GM20000 (cell line): ENCODE measurements around the gene CALML5.

ENCODE experiments used
- DNase-seq: peaks from one replicate; pipeline ENCODE4 v3.0.0; 2012; ENCODE audit warnings: low spot score
- TF ChIP-seq, protein P1 (sequence below): IDR thresholded peaks from 2 replicates; pipeline ENCODE4 v1.5.1; 2012; ENCODE audit warnings: mild to moderate bottlenecking, control low read depth; ENCODE audit errors: extremely low read depth, missing control alignments

Gene CALML5

DNA sequence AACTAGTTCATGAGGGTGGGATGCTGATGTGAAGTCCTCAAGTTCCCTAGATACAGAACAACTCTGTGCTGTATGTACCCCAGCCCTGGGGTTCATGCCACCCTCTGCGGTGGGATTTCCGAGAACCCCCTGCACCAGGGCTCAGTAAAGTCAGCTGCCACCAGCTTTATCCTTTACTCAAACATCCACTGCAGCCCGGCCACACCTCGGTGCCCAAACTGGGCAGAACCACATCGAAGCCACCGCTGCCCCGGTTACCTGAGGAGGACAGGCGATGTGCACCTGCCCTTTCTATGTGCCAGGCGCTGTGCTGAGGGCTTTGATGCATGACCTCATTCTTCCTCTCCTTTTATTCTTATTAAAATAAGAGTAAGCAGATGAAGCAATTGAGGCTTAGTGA, 9.9 kb upstream of the CALML5 start:
- DNase-seq, result no peak
- TF ChIP-seq, protein P1, sequence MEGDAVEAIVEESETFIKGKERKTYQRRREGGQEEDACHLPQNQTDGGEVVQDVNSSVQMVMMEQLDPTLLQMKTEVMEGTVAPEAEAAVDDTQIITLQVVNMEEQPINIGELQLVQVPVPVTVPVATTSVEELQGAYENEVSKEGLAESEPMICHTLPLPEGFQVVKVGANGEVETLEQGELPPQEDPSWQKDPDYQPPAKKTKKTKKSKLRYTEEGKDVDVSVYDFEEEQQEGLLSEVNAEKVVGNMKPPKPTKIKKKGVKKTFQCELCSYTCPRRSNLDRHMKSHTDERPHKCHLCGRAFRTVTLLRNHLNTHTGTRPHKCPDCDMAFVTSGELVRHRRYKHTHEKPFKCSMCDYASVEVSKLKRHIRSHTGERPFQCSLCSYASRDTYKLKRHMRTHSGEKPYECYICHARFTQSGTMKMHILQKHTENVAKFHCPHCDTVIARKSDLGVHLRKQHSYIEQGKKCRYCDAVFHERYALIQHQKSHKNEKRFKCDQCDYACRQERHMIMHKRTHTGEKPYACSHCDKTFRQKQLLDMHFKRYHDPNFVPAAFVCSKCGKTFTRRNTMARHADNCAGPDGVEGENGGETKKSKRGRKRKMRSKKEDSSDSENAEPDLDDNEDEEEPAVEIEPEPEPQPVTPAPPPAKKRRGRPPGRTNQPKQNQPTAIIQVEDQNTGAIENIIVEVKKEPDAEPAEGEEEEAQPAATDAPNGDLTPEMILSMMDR, result no peak

DNA sequence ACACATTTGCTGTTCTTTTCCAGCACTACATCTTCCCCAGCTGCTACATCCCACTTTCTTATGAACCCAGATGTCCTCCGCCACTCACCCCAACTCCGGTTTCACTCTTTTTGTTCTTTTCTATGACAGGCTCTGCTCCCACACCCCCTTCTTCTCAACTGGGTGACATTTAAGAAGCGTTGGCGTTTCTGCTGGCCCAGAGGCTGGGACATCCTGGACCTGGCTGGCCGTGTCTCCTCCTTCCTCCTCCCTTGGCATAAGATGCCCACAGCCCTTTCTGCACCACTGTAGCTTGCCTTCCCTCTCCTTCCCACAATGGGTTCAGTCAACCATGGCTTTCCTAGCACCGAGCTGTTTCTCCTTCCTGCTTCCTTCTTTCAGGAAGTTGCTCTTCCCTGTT, 9.4 kb upstream of the CALML5 start:
- no peak for DNase-seq
- TF ChIP-seq, protein P1, result no peak

DNA sequence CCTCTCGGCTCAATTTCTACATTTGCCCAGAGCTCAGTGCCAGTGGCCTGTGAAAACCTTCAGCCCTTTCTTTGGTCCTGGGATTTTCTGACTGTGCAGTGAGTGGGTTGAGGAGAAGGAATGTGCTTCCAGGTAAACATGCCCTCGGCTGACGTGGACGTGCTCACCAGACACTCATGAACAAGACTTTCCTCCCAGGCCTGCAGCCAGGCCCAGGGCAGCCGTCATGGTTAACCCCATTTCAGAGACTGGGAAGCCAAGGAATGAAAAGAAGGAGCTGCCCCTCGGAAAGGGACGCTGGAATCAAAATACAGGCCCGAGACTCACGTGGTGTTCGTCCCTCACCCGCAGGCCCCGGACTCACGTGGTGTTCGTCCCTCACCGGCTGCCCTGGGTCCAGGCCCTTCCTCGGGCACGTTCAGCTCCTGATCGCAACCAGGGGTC, 8.8 kb upstream of the CALML5 start:
- DNase-seq, result no peak

DNA sequence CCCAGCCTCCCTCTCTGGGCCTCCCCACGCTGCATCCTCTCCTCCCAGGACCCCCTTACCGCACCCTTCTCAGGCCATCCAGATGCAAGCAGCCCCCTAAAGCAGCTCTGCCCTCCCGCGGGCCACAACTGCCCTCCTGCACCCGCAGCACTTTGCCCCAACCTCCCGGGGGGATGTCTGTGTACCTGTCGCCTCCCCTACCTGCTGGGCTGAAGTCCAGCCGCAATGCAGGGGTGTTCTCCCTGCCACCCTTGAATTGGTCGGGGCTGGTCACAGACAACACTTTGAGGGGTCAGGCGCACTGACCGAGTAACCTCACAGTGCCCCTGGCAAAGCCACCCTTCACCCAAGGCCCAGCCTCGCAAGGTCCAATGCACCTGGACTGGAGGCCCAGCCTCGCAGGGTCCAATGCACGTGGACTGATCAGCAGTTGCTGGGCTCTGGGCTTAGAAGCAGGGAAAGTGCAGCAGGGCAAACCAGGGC, 8.3 kb upstream of the CALML5 start:
- TF ChIP-seq, protein P1, result no peak
- DNase-seq, result no peak

More for the DNA sequence above, 8.8 kb upstream of the CALML5 start:
- TF ChIP-seq, protein P1, result no peak

- no peak for DNase-seq
- TF ChIP-seq, protein P1, result no peak
Observed at GRCh38 chr10:5506751-5507648, 7.6 kb upstream of the CALML5 start.

DNA sequence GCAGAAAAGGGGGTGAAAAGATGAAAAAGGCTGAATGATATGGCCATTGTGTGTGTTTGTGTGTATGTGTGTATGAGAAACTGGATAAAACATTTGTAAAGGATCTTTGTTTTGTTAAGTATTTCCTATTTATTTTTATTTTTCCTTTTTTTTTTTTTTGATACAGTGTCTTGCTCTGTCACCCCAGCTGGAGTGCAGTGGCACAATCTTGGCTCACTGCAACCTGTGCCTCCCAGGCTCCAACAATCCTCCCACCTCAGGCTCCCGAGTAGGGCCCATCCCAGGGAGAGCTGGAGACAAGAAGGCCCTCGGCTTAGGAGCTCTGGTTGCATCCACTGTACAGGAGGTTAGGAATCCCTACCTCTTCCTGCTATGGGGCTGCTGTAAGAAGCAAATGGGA, 6.9 kb upstream of the CALML5 start:
- TF ChIP-seq, protein P1, result no peak
- no peak for DNase-seq
